CD4-positive, alpha-beta T cell (primary cell): ENCODE data around the gene SLC12A1. TPM values are rescaled to one million over a fixed set of nuclear protein-coding genes. Genes with fewer than 3 reads are reported as not detected.
A peak's percentile ranks its signal among the peaks of the same experiment; 100 is the strongest.

ENCODE experiments used
- ATAC-seq: fragments of 200-7000 bp; cut with Tn5 transposase; one replicate; pipeline ENCODE4 v1.10.0; 2022; ENCODE audit warnings: mild to moderate bottlenecking; ENCODE audit not compliant: poor library complexity
- CTCF ChIA-PET: fragments of 350-600 bp; sonication (Branson Sonifier 250); formaldehyde crosslinking; loops from one replicate; lab custom pipeline; 2021; ENCODE audit warnings: antibody characterized with exemption, inconsistent platforms; lab: Charles Lee
- POLR2A ChIA-PET: fragments of 350-600 bp; sonication (Branson Sonifier 250); formaldehyde crosslinking; loops from one replicate; lab custom pipeline; 2021; ENCODE audit warnings: antibody characterized with exemption, inconsistent platforms; lab: Charles Lee
- DNase-seq, 14 experiments: peaks; one replicate each; pipeline ENCODE4 v3.0.0-alpha.2; 2013 to 2020; ENCODE audit warnings: mixed read lengths in 2 of 14
- H3K27ac ChIP-seq, 2 donors: one replicate each; pipeline versions ENCODE4 v1.5.1 to v1.7.0; 2013; ENCODE audit warnings: low read length in 2 of 2, low read depth in 1 of 2, mild to moderate bottlenecking in 1 of 2
- H3K27me3 ChIP-seq, 2 experiments: 1 replicate in 1 of 2; 2 replicates in 1 of 2; pipeline versions ENCODE4 v1.6.1 to v1.7.0; 2013; ENCODE audit warnings: low read length in 2 of 2, control low read depth in 1 of 2, mild to moderate bottlenecking in 1 of 2, moderate library complexity in 1 of 2; ENCODE audit not compliant: insufficient read depth in 2 of 2, control insufficient read depth in 1 of 2
- H3K36me3 ChIP-seq: one replicate; pipeline ENCODE4 v1.6.1; 2013; ENCODE audit warnings: low read length, control low read depth; ENCODE audit not compliant: insufficient read depth
- H3K4me1 ChIP-seq: one replicate; pipeline ENCODE4 v1.6.1; 2013; ENCODE audit warnings: low read length, control low read depth; ENCODE audit not compliant: insufficient read depth
- H3K4me3 ChIP-seq: one replicate; pipeline ENCODE4 v1.5.1; 2013; ENCODE audit warnings: mild to moderate bottlenecking, low read length, moderate library complexity
- H3K9me3 ChIP-seq, 2 experiments: 1 replicate in 1 of 2; 2 replicates in 1 of 2; pipeline versions ENCODE4 v1.6.1 to v1.7.0; 2013; ENCODE audit warnings: low read length in 2 of 2, mild to moderate bottlenecking in 2 of 2, control low read depth in 1 of 2, moderate library complexity in 1 of 2; ENCODE audit not compliant: control insufficient read depth in 1 of 2, insufficient read depth in 1 of 2
- H3K27ac Mint-ChIP-seq: one replicate; pipeline ENCODE4 v1.8.0; 2020; ENCODE audit warnings: mixed read lengths
- H3K27me3 Mint-ChIP-seq: one replicate; pipeline ENCODE4 v1.8.0; 2021; ENCODE audit warnings: mixed read lengths
- H3K36me3 Mint-ChIP-seq: one replicate; pipeline ENCODE4 v1.8.0; 2021; ENCODE audit warnings: low read depth, mixed read lengths
- H3K4me1 Mint-ChIP-seq: one replicate; pipeline ENCODE4 v1.8.0; 2021; ENCODE audit warnings: low read depth, mixed read lengths
- H3K4me3 Mint-ChIP-seq: one replicate; pipeline ENCODE4 v1.8.0; 2020; ENCODE audit warnings: mild to moderate bottlenecking, mixed read lengths
- H3K9me3 Mint-ChIP-seq: one replicate; pipeline ENCODE4 v1.8.0; 2020; ENCODE audit warnings: mixed read lengths
- intact Hi-C, 2 experiments: fragments of 100-400 bp; cut with DNase I in 1 of 2; cut with micrococcal nuclease in 1 of 2; formaldehyde crosslinking; loops; one replicate each; pipeline versions ENCODE4 v1.15.1 to v1.9.0; 2023 to 2025; cut with DNase I, micrococcal nuclease
- total RNA-seq, 174 experiments: library from RNA in 2 of 174; stranded (reverse) in 2 of 174; gene quantifications; one replicate each; pipeline ENCODE4 v1.2.3 and lab custom pipeline; 2021 to 2026
- TF ChIP-seq, protein P1 (sequence below): fragments of 200-600 bp; IDR thresholded peaks from one replicate; pipeline ENCODE4 v1.8.0; 2022; ENCODE audit warnings: antibody characterized with exemption, mild to moderate bottlenecking

SLC12A1 gene
- total RNA-seq, 2 experiments from 2014 or later, result not detected

DNA sequence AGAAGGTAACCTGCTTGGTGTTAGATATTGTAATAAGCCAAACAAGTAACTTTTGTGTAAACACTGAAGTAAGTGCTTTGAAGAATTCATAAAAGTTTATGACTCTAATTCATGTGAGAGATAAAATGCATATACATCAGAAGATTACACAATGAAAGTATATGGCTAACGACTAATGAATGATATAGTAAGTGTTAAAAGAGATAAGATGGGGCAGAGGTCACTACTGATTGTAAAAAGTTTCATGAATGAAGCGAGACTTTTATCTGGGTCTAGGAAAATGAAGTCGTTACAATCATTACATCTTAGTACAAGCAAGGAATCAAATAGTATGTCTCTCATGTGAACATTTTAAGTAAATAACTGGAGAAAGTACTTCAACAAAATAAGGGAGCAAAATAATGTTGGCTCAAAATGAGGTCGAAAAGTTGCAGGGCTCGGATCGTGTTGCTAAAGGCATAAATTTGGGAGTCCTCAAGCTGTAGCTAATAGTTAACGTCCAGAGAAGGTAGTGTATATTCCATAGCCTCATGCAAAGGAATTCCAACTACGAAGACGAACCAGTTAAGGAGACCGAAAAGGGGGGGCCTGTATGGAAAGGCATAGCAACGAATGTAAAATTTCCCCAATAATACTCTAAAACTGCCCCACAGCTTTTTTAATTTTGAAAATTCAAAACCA is 124.1 kb downstream of the SLC12A1 start:
- Histone ChIP-seq H3K36me3 (peaks cover 10% of the 10 kb centered on the region), H3K4me1 (peaks cover 14% of the 10 kb centered on the region), H3K9me3 (no peaks in the 10 kb centered on the region), H3K27ac (peak overlapping the region; percentile 88 to 90), H3K4me3 (peak overlapping the region; percentile 81), H3K27me3 (no peaks in the 10 kb centered on the region)
- CTCF ChIA-PET, result interaction anchor here (1.3 kb wide), 1 partner anchor 11 kb away, joined by 4 read pairs; no protein-coding TSS in a partner anchor
- no peak for ATAC-seq
- H3K4me1 Mint-ChIP-seq, result peaks cover 28% of the 10 kb centered on the region
- POLR2A ChIA-PET, result interaction anchor here (0.8 to 2.1 kb wide), 4 partner anchors 11 to 481 kb away, joined by 3 to 10 read pairs (median 4); partner anchors contain the start of genes CEP152 and MYEF2
- TF ChIP-seq, protein P1, sequence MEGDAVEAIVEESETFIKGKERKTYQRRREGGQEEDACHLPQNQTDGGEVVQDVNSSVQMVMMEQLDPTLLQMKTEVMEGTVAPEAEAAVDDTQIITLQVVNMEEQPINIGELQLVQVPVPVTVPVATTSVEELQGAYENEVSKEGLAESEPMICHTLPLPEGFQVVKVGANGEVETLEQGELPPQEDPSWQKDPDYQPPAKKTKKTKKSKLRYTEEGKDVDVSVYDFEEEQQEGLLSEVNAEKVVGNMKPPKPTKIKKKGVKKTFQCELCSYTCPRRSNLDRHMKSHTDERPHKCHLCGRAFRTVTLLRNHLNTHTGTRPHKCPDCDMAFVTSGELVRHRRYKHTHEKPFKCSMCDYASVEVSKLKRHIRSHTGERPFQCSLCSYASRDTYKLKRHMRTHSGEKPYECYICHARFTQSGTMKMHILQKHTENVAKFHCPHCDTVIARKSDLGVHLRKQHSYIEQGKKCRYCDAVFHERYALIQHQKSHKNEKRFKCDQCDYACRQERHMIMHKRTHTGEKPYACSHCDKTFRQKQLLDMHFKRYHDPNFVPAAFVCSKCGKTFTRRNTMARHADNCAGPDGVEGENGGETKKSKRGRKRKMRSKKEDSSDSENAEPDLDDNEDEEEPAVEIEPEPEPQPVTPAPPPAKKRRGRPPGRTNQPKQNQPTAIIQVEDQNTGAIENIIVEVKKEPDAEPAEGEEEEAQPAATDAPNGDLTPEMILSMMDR, result no peak
- H3K27ac Mint-ChIP-seq, result peak overlapping the region; percentile 99
- no peaks in the 10 kb centered on the region for H3K9me3 Mint-ChIP-seq
- H3K4me3 Mint-ChIP-seq, result peak overlapping the region; percentile 100
- intact Hi-C loops, result loop anchor here in 1 of 2 experiments (5.0 kb wide), 4 partner anchors 482 to 1287 kb away; partner anchors contain the start of genes CEP152 and COPS2
- H3K36me3 Mint-ChIP-seq, result peaks cover 32% of the 10 kb centered on the region
- H3K27me3 Mint-ChIP-seq, result no peaks in the 10 kb centered on the region
- peak in 2 of 14 experiments; percentile 4 to 6 for DNase-seq

DNA sequence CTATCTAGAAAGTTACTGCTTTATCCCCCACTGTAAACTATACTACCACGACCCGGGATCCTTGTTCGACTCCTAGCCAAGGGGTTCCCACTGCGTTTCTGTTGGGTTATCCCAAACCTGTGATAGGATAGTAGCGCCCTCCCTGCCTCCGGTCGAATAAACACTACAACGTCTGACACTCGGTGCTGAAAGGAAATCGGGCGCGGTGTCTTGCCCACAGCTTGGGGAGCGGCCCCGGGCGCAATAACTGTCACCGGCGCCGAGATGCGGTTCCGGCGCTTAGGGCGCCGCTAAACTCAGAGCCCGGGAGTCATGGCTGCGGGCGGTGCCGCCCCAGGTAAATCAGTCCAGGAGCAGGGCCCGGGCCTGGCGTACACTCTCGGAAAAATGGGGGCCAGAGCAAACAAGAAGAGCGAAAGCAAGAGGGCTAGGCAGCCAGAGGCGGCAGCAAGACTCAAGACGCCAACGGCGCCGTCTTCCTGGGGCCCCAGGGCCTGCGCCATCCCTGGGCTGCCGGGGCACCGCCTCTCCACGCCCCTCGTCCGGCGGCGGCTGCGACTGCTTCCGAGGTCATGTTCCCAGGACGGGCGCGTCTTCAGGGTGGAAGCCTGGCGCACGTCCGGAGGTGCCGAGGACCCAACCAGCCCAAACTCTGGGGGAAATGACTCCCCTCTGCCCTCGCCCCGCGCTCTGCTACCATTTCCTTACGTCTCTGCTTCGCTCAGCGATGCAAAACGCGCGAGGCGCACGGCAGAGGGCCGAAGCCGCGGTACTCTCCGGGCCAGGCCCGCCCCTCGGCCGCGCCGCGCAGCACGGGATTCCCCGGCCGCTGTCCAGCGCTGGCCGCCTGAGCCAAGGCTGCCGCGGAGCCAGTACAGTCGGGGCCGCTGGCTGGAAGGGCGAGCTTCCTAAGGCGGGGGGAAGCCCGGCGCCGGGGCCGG is 125.0 kb downstream of the SLC12A1 start, which contains the start of gene DUT:
Gene DUT (plus strand): TSS at position 575 of the 941 bp plus-strand sequence. CDS start 87 bp downstream, at position 662.
- CTCF ChIA-PET, result interaction anchor here (1.3 kb wide), 1 partner anchor 10 kb away, joined by 4 read pairs; no protein-coding TSS in a partner anchor
- intact Hi-C loops, result loop anchor here in 1 of 2 experiments (5.0 kb wide), 4 partner anchors 481 to 1286 kb away; partner anchors contain the start of genes CEP152 and COPS2

More for the DNA sequence above, 125.0 kb downstream of the SLC12A1 start, which contains the start of gene DUT:
- Mint-ChIP-seq H3K27ac (peak within 1 kb of the TSS; percentile 99), H3K36me3 (peaks cover 37% of the 10 kb centered on the region), H3K4me3 (peak within 1 kb of the TSS; percentile 100), H3K9me3 (no peaks in the 10 kb centered on the region), H3K4me1 (peaks cover 28% of the 10 kb centered on the region), H3K27me3 (no peaks in the 10 kb centered on the region)
- H3K36me3 ChIP-seq, result peaks cover 14% of the 10 kb centered on the region
- POLR2A ChIA-PET, result interaction anchor here (0.8 to 2.1 kb wide), 4 partner anchors 10 to 480 kb away, joined by 3 to 10 read pairs (median 4); partner anchors contain the start of genes CEP152 and MYEF2
- ATAC-seq (peak; percentile 80), DNase-seq (peak; percentile 63 to 91 (median 78))
- H3K4me1 ChIP-seq, result peaks cover 14% of the 10 kb centered on the region
- peak within 1 kb of the TSS; percentile 81 for H3K4me3 ChIP-seq
- no peaks in the 10 kb centered on the region for H3K27me3 ChIP-seq
- peak within 1 kb of the TSS; percentile 88 to 90 for H3K27ac ChIP-seq
- TF ChIP-seq, protein P1, result no peak
- H3K9me3 ChIP-seq, result no peaks in the 10 kb centered on the region
